A673 (cell line): ENCODE data around the gene SSC4D. TPM values are rescaled to one million over a fixed set of nuclear protein-coding genes. Genes with fewer than 3 reads are reported as not detected.
"Not testable (repeated sequence)": the region's sequence is repeated elsewhere in the genome, so short reads cannot be mapped to it uniquely, and the experiment has no call there.

ENCODE experiments used
- BruUV-seq: library from RNA; stranded (reverse); fragments of 400-500 nt; replicated peaks from 2 replicates; lab custom pipeline; 2021; lab: Mats Ljungman, UMichigan
- CTCF ChIA-PET: fragments of 300-600 bp; sonication (Branson Sonifier 250); formaldehyde crosslinking; loops from one replicate; lab custom pipeline; 2022; ENCODE audit warnings: antibody characterized with exemption; lab: Charles Lee
- POLR2A ChIA-PET: fragments of 300-600 bp; sonication (Branson Sonifier 250); formaldehyde crosslinking; loops from one replicate; lab custom pipeline; 2022; ENCODE audit warnings: antibody characterized with exemption; ENCODE audit not compliant: low non-redundant PET; lab: Charles Lee
- DNase-seq: peaks from one replicate; pipeline ENCODE4 v3.0.0-alpha.2; 2015; ENCODE audit warnings: low spot score
- H3K27ac ChIP-seq: fragments of 200-600 bp; sonication (generic); 2 replicates; pipeline ENCODE4 v1.5.1; 2016; ENCODE audit warnings: mixed run types, low read depth, mild to moderate bottlenecking, mixed read lengths, antibody characterized with exemption, low read length; ENCODE audit not compliant: poor library complexity, severe bottlenecking
- H3K27me3 ChIP-seq: fragments of 200-600 bp; sonication (generic); replicated peaks from 2 replicates; pipeline ENCODE4 v1.6.1; 2017; ENCODE audit warnings: mixed run types, low read depth, mild to moderate bottlenecking, mixed read lengths, antibody characterized with exemption, low read length; ENCODE audit not compliant: insufficient read depth, poor library complexity
- H3K36me3 ChIP-seq: fragments of 200-600 bp; sonication (generic); 2 replicates; pipeline ENCODE4 v1.6.1; 2016; ENCODE audit warnings: mixed run types, mild to moderate bottlenecking, mixed read lengths, antibody characterized with exemption, low read length; ENCODE audit not compliant: insufficient read depth, poor library complexity, severe bottlenecking
- H3K4me1 ChIP-seq: fragments of 200-600 bp; sonication (generic); 2 replicates; pipeline ENCODE4 v1.6.1; 2017; ENCODE audit warnings: mixed run types, mild to moderate bottlenecking, mixed read lengths, antibody characterized with exemption, low read length; ENCODE audit not compliant: insufficient read depth, poor library complexity, severe bottlenecking
- H3K4me3 ChIP-seq: fragments of 200-600 bp; sonication (generic); 2 replicates; pipeline ENCODE4 v1.5.1; 2016; ENCODE audit warnings: low read depth, mixed run types, mild to moderate bottlenecking, mixed read lengths, low read length; ENCODE audit not compliant: poor library complexity, severe bottlenecking
- H3K9me3 ChIP-seq: fragments of 200-600 bp; sonication (generic); 2 replicates; pipeline ENCODE4 v1.6.1; 2016; ENCODE audit warnings: mixed run types, low read depth, mild to moderate bottlenecking, mixed read lengths, antibody characterized with exemption, low read length; ENCODE audit not compliant: poor library complexity, severe bottlenecking
- CTCF ChIP-seq: fragments of 300-800, 200-600 bp; sonication (generic); conservative IDR thresholded peaks from 2 replicates; pipeline ENCODE4 v1.5.1; 2017; ENCODE audit warnings: low read depth, mild to moderate bottlenecking, antibody characterized with exemption, low read length, moderate library complexity, mixed read lengths
- EZH2 ChIP-seq: fragments of 200-600 bp; sonication (generic); IDR thresholded peaks from 2 replicates; pipeline ENCODE4 v1.6.1; 2017; ENCODE audit warnings: borderline replicate concordance, low read depth, mild to moderate bottlenecking, mixed read lengths, antibody characterized with exemption, low read length; ENCODE audit not compliant: poor library complexity, severe bottlenecking
- intact Hi-C: fragments of 100-400 bp; cut with micrococcal nuclease; formaldehyde crosslinking; loops from one replicate; pipeline ENCODE4 v1.10.0; 2022; ENCODE audit not compliant: unreplicated experiment
- total RNA-seq: library from RNA; stranded (reverse); gene quantifications from 2 replicates; pipeline ENCODE4 v1.2.3, GENCODE V29; 2021

Gene SSC4D
- total RNA-seq, 1 experiment from 2014 or later, result 1.2 TPM

- H3K9me3 ChIP-seq, result no peaks in the 10 kb centered on the region
- BruUV-seq, result no TSS peak
- ChIA-PET CTCF (no interaction called here), POLR2A (interaction anchor here (0.5 kb wide), 1 partner anchor 13 kb away, joined by 12 read pairs; no protein-coding TSS in a partner anchor)
- H3K4me3 ChIP-seq, result no peak overlapping the region
- TF ChIP-seq CTCF, result no peak
- no peak for TF ChIP-seq EZH2
- DNase-seq, result no peak
- no peak overlapping the region for H3K27ac ChIP-seq
- H3K27me3 ChIP-seq, result no peaks in the 10 kb centered on the region
- H3K36me3 ChIP-seq, result no peaks in the 10 kb centered on the region
- intact Hi-C loops, result no loop called here
- H3K4me1 ChIP-seq, result peaks cover 3% of the 10 kb centered on the region
Measured at GRCh38 chr7:76428149-76428823, 18.8 kb upstream of the SSC4D start.

- H3K4me1 ChIP-seq, result peaks cover 4% of the 10 kb centered on the region
- TF ChIP-seq EZH2 (no peak), CTCF (no peak)
- H3K36me3 ChIP-seq, result no peaks in the 10 kb centered on the region
- ChIA-PET POLR2A (no interaction called here), CTCF (no interaction called here)
- H3K27ac ChIP-seq, result no peak overlapping the region
- BruUV-seq, result no TSS peak
- DNase-seq, result no peak
- no peaks in the 10 kb centered on the region for H3K27me3 ChIP-seq
- intact Hi-C loops, result no loop called here
- no peaks in the 10 kb centered on the region for H3K9me3 ChIP-seq
- H3K4me3 ChIP-seq, result no peak overlapping the region
Measured at GRCh38 chr7:76427635-76428034, 18.1 kb upstream of the SSC4D start.

GRCh38 chr7:76426246-76426645 lies 16.7 kb upstream of the SSC4D start:
- H3K9me3 ChIP-seq, result no peaks in the 10 kb centered on the region
- H3K36me3 ChIP-seq, result no peaks in the 10 kb centered on the region
- no TSS peak for BruUV-seq
- POLR2A ChIA-PET, result no interaction called here
- no peak overlapping the region for H3K4me3 ChIP-seq
- peaks cover 4% of the 10 kb centered on the region for H3K4me1 ChIP-seq
- no peak overlapping the region for H3K27ac ChIP-seq
- TF ChIP-seq CTCF, result no peak
- no peak for TF ChIP-seq EZH2
- CTCF ChIA-PET, result no interaction called here
- no peaks in the 10 kb centered on the region for H3K27me3 ChIP-seq
- intact Hi-C loops, result no loop called here
- DNase-seq, result no peak

- H3K27me3 ChIP-seq, H3K4me1 ChIP-seq, H3K4me3 ChIP-seq, CTCF ChIA-PET, H3K9me3 ChIP-seq, intact Hi-C loops, H3K36me3 ChIP-seq, DNase-seq, BruUV-seq, POLR2A ChIA-PET, H3K27ac ChIP-seq: not testable (repeated sequence)
Measured at GRCh38 chr7:76425558-76425957, 16.1 kb upstream of the SSC4D start.
